GM18858 (cell line): ENCODE measurements around the gene NUP210L.
"Not testable (repeated sequence)": the region's sequence is repeated elsewhere in the genome, so short reads cannot be mapped to it uniquely, and the experiment has no call there.

Experiments used
- ATAC-seq: cut with Tn5 transposase; IDR thresholded peaks from one replicate; pipeline ENCODE4 v1.9.1; 2021; ENCODE audit not compliant: unreplicated experiment

Gene NUP210L

DNA sequence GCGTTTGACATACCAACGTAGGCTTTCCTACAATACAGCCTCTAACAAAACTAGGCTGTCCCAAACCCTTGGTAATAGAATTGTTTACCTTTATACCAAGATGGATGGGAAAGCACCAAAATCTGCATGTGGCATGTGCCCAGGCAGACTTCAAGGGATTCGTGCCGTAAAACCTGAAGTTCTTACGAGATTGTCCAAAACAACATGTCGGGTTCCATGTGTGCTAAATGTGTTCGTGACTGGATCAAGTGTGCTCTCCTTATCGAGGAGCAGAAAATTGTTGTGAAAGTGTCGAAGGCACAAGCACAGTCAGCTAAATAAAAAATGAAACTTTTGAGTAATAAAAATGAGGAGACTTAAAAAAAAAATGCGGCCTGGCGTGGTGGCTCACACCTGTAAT is 159.2 kb downstream of the NUP210L start:
- no peak for ATAC-seq

DNA sequence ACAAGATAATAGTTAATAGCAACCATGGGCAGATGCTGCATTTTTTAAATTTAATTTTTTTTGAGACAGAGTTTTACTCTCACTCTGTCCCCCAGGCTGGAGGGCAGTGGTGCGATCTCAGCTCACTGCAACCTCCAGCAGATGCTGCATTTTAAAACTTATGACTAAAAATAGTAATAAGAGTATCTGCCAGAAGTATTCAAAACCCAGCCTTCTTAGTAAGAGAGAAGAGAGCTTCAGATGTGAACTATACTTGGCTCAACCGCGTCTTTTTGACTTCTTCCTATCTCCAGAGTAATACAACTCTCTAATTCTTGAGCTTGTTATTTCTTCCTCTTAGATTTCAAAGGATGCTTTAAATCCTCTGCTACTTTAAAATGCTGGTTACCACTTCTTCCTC is 159.7 kb downstream of the NUP210L start:
- no peak for ATAC-seq

DNA sequence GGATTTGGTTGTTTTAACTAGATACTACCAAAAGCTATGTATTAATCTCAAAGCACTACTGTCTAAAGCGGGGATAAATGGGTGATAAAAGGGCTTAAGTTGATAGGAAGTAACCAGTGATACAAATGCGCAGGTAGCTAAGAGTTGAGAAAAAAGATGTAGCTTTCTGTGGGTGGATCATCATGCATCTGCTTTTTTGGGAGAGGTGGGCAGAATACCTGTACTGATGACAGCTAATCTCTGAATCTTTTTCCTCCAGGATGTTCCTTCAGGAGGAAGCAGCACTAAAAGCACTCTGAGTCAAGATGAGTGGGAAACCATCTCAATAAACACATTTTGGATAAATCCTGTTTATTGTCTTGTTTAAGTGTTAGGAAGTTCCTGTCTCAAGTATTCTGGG is 163.1 kb downstream of the NUP210L start:
- no peak for ATAC-seq

DNA sequence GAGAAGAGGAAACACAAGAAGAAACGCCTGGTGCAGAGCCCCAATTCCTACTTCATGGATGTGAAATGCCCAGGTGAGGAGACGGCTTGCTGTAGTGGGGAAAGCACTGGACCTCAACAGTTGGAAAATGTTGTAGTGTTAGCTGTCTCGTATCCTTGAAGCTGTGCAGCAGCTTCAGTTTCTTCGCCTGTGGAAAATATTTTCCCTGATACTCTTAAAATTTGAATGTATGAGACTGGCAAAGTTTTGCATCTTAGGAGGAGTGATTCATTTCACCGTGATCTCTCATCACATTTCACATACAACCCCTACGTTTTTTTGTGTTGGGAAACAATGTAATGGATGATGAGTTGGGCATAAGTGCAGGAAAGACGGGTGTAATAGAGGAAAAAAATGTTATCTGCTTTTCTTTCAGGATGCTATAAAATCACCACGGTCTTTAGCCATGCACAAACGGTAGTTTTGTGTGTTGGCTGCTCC is 163.7 kb downstream of the NUP210L start:
- no peak for ATAC-seq

DNA sequence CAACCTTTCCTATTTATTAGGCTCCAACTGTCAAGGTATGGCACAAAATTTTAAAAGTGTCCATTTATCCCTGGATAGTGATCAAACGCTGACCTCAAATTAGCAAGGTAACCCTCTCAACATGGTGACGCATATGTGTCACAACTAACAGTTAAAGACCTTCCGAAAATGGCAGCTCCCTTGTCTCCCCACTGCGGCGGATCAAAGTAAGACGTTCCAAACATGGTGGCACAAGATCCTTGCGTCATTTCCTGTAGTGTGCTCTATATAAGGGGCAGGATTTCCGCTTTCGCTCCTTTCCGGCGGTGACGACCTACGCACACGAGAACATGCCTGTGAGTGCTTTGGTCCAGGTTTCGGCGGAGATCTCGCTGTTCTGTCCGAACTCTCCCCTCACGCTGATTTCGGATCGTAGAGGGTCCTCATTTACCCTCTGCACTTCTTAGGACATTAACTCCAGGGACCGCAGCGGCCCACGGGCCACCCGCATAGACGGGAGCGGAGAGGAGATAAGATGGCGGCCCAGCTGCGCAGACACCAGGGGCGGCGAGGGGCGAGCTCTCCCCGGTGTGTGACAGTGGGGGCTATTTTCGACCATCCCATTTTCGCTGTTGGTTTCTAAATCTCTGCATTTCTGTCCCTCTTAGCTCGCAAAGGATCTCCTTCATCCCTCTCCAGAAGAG is 164.3 kb downstream of the NUP210L start, which contains the start of gene RPS27:
TSS of gene RPS27 (plus strand) at position 295 of the 683 bp plus-strand sequence. CDS start at position 330, 35 bp downstream.
- ATAC-seq, result peak; percentile 64

DNA sequence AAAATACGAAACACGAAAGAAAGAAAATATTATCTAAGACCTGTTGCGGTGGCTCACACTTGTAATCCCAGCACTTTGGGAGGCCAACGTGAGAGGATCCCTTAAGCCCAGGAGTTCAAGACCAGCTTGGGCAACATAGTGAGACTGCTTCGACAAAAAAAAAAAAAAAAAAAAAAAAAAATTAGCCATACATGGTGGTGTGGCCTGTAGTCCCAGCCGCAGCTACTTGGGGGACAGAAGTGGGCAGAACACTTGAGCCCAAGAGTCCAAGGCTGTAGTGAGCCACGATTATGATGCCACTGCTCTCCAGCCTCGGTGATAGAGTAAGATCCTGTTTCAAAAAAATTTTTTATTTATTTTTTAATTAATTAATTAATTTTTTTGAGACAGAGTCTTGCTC is 167.3 kb downstream of the NUP210L start:
- no peak for ATAC-seq

DNA sequence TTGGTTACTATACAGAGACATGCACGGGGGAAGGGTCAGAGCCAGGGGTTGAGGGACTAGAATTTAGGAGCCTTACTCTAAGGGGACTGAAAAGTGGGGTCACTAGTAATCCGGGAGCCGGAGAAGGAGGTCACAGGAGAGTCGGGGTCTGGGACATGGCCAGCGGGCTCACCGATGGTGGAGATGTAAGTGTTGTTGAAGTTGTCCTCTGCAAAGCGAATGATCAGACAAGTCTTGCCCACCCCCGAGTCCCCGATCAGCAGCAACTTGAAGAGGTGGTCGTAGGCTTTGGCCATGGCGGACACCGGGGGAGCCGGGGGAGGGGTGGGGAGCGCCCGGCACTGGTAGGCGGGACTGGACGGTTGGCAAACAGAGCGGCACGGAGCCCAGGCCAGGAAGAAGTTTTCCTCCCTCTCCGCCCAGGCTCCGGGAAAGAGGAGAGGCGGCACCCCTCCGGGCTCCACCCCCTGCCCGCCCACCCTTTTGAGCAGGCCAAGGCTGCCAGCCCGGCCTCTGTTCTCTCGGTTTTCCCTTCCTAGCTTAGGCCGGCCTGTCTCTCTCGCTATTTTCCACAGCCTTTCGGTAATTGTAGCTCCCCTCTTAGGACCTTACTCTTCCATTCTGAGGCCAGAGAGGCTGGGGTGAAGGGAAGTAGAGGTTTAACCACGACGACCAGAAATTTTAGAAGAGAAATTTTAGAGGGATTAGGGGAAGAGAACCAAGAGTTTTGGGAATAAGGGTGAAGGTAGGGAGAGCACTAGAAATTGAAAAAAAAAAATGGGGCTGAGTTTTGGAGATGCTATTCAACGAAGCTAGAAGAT is 168.7 kb downstream of the NUP210L start, which contains the start of gene RAB13:
TSS of gene RAB13 (minus strand) at position 399 of the 821 bp plus-strand sequence. CDS start at position 296, 103 bp downstream.
- ATAC-seq, result no peak

DNA sequence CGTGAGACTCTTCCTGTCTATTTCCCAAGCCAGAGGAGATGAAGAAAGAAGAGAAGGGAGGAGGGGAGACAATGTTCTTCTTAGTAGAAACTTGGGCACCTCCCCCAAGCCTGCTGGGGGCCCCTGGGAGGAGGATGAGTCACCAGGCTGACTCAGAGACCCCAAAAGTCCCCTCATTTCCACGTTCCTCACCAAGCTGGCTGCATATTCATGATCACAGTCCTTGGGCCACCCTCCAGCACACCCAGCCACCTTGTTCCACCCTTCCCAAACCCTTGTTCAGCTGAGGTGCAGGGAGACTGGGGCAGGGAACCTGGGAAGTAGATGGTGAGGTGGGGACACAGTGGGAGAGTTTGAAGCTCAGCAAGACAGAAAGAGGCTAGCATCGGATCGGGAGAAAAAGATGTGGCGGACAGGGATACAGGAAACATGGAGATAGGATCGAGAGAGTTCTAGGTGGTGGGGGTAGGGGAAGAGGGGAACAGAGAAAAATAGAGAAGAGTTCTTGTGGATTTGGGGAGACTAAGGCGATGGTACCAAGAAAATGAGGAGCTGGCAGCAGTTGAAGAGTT is 169.4 kb downstream of the NUP210L start:
- ATAC-seq, result no peak

DNA sequence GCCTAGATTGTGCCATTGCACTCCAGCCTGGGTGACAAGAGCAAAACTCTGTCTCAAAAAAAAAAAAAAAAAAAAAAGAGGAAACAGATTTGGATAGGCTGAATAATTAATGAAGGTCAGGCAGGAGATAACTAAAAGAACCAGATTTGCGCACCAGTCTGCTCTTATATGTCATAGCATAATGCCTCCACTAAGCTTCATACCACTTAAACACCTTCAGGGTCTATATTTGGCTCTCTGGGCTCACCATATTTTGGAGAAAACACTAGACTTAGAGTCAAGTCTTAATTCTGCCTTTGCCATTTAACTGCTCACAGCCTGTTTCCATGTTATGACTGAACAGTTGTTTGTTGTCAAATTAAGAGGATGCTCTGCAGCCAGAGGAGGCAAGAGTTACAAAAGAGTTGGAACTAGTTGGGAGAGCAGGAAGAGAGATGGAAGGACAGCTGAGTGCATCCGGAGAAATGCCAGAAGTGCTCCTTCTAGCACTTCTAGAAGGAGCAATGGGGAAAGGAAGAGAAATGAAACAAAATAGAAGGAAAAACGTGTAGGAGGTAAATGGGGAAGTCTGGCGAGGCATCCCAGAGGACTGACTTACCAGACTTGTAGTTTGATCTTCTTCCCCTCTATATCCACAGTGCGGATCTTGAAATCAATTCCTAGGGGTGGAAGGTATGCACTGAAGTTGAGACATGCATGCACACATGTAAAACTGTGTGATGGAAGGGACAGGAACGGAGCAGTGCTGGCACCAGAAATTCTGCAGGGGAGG is 170.6 kb downstream of the NUP210L start:
- no peak for ATAC-seq

DNA sequence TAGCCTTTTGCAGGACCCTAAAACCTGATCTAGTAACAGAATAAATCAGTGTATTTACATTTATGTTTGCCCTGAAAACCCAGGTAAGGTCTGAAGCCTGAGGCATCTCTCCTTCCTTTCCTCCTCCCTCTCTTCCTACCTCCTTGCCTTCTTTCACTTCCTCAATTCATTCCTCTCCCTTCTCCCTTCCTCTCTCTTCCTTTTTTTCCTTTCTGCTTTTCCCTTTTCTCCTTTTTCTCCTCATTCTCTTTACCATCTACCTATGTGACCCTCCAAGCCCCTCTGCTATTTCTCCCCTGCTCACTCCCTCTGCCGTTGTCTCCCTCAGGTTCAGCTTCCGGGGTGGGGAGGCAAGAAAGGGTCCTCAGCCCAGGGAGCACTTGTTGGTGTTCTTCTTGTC is 173.1 kb downstream of the NUP210L start:
- not testable (repeated sequence) for ATAC-seq

DNA sequence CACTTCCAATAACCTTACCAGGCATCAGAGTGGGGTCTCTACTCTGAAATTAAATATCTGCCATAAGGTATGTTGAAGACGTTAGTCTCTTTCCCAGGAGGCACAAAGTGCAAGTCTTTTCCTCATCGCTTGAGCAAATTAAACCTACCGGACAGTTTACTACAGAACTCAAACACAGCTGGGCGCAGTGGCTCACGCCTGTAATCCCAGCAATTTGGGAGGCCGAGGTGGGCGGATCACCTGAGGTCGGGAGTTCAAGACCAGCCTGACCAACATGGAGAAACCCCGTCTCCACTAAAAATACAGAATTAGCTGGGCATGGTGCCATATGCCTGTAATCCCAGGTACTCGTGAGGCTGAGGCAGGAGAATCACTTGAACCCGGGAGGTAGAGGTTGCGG is 175.8 kb downstream of the NUP210L start:
- not testable (repeated sequence) for ATAC-seq

DNA sequence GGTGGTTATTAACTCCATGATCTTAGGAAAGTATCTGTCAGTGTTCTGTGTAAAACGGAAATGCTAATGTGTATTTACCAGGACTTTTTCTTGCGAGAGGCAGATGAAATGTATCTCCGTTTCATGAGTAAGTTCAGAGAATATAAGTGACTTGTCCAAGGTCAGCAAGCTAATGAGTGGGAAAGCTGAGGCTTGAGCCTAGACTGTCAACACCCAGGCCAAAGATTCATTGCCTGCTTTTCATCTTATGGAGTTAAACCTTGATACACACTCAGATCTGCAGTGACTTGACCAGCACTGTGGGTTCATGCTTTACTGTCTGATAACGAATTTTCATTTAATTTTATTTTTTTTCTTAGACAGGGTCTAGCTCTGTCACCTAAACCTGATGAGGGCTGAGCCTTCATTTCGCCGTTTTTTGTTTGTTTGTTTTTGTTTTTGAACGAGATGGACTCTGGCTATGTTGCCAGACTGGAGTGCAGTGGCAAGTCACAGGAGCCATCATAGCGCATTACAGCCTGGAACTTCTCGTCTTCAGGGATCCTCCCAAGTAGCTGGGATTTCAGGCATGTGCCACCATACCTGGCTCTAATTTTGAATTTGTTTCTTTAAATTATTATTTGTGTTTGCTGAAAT is 176.5 kb downstream of the NUP210L start:
- no peak for ATAC-seq

DNA sequence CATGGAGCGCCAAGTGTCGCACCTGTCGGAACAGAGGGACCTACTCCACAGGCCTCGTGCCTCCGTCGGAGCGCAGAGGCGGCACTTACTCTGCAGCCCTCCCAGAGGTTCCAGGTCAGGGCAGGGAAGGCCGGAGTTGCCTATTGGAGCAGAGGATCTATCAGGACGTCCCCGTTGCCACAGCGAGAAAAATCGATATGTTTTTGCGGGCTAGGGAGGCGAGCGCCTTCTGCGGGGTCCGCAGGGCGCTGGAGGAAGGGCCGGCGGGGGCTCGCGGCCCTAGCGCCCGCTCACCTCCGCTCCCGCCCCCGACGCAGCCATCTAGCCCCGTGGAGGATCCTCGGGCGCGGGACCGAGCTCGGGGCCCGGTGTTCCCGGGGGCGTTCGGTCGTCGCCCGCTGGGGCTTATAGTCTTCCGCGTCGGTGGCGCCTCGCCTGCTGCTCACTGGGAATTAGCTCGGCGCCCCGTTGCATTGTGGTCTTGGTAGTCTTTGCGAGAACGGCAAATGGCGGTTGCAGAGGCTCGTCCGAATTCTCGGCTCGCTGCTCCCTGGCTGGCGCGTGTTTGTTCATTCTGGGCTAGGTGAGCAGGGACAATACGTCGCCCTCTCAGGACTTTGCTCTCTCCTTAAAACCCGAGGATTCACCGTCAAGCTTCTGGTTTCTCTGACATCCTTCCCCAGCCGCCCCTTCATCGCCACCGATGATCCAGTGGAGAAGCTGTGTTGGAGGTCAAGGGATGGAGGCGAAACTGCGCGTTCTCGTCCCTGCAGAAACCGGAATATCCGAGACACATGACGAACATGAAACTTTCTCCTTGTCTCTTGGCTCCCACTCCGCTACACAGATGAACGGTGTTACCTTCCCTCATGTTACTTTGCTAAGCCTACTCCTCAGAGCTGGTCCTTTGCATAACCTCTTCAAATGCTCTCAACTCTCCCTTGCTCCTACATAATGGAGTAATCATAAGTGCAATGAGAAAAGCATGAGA is 177.3 kb downstream of the NUP210L start, which contains the start of gene JTB:
TSS of gene JTB (minus strand) at position 425 of the 991 bp plus-strand sequence. CDS start at position 3, 422 bp downstream.
- no peak for ATAC-seq

DNA sequence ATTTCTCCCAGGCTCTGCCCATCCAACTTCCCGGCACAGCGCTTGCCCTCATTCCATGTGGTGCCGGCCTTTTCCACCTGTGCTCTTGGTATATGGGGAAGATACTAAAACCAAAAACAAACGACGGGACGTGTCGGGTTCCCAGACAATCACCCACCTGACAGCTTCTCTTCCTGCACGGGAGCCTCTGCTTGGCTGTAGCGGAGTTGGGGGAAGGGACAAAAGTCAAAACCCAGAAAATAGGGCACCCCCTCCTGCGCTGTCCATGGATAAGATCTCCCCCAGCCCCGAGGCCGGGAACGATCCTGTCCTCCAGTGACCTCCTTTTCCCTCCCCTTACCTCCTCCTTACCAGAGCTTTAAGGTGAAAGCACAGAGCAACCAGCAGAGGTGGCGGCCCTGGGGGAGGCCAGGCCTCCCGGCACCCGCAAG is 178.0 kb downstream of the NUP210L start:
- ATAC-seq, result no peak

DNA sequence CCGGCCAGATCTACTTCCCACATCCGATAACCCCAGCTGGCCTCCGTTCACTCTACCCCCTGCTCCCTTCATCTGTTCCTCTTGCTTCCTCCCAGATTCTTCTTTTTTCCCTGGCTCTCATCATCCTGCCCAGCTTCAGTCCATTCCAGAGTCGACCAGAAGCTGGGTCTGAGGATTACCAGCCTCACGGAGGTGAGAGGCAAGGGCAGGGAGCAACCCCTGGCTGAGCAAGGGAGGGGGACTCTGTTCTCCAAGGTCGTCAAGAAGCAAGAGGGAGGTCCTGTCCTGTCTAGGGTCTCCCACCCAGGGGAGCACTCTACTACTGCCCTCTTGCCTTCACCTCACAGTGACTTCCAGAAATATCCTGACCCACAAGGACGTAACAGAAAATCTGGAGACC is 181.3 kb downstream of the NUP210L start:
- no peak for ATAC-seq

DNA sequence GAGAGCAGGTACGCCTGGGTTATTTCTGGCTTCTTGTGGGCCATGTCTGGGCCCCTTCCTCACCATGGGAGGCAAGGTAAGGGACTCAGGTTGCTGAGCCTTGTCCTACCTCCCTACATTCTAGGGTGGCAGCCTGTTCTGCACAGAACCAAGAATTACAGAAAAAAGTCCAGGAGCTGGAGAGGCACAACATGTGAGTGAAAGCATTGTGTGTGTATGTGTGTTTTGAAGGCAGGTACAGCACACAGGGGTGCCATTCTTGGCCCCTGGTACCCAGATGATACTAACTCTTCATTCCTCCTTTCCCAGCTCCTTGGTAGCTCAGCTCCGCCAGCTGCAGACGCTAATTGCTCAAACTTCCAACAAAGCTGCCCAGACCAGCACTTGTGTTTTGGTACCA is 181.8 kb downstream of the NUP210L start:
- ATAC-seq, result no peak

DNA sequence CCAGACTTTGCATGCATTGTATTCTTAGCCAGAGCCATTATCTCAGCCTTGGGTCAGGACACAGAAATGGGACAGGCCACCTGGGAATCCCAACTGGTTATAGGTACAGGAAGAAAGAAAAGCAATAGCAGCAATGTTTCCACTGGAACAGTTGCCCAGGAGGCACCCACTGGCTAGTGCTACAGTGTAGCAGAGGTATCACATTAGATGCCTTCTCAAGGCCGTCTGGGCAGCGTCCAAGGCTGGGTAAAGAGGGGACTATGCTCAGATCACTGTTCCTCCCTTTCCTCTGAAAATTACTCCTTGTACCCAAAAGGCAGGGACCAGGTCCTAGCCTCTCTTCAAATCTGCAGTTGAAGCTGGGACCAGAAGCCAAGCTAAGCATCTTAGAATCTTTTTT is 184.5 kb downstream of the NUP210L start:
- no peak for ATAC-seq

DNA sequence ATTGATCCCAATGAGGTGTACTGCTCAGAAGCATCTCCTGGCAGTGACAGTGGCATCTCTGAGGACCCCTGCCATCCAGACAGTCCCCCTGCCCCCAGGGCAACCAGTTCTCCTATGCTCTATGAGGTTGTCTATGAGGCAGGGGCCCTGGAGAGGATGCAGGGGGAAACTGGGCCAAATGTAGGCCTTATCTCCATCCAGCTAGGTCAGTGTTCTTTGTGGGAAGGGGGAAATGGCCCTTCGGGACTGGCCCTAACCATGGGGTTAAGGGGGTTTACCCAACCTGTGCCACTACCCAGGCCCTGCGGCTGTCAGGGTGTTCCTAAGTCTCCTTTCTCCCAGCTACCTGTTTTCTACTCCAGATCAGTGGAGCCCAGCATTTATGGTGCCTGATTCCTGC is 185.9 kb downstream of the NUP210L start:
- no peak for ATAC-seq

DNA sequence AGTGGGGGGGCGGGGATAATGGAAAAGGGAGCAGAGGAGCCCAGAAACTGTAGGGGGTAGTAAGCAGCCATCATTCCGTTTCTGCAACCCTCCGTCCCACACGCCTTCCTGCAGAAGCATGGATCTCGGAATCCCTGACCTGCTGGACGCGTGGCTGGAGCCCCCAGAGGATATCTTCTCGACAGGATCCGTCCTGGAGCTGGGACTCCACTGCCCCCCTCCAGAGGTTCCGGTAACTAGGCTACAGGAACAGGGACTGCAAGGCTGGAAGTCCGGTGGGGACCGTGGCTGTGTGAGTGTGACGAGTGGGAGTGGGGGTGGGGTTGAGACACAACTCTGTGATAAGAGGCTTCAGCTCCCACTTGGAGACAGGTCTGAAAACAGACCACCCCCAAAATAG is 186.5 kb downstream of the NUP210L start:
- no peak for ATAC-seq
